GM21367 (cell line): Measurements from ENCODE around the gene EGFLAM.
"Not testable (repeated sequence)": the region's sequence is repeated elsewhere in the genome, so short reads cannot be mapped to it uniquely, and the experiment has no call there.

Experiments used
- ATAC-seq: cut with Tn5 transposase; IDR thresholded peaks from one replicate; pipeline ENCODE4 v1.9.1; 2021; ENCODE audit not compliant: unreplicated experiment

Gene EGFLAM

GRCh38 chr5:38323645-38324295 lies 65.4 kb downstream of the EGFLAM start:
- ATAC-seq = no peak

- ATAC-seq = no peak
Observed at GRCh38 chr5:38329132-38329715, 70.9 kb downstream of the EGFLAM start.

- ATAC-seq = no peak
Observed at GRCh38 chr5:38330207-38330606, 71.8 kb downstream of the EGFLAM start.

- ATAC-seq = no peak
Observed at GRCh38 chr5:38331831-38332230, 73.5 kb downstream of the EGFLAM start.

- ATAC-seq = not testable (repeated sequence)
Observed at GRCh38 chr5:38333181-38333580, 74.8 kb downstream of the EGFLAM start.

- no peak for ATAC-seq
Observed at GRCh38 chr5:38338455-38338854, 80.1 kb downstream of the EGFLAM start.

- no peak for ATAC-seq
Observed at GRCh38 chr5:38339446-38339845, 81.1 kb downstream of the EGFLAM start.

- ATAC-seq = no peak
Observed at GRCh38 chr5:38341056-38341455, 82.7 kb downstream of the EGFLAM start.

GRCh38 chr5:38341641-38342040 lies 83.3 kb downstream of the EGFLAM start:
- ATAC-seq = no peak

- no peak for ATAC-seq
Observed at GRCh38 chr5:38342261-38342660, 83.9 kb downstream of the EGFLAM start.

GRCh38 chr5:38344891-38345290 lies 86.5 kb downstream of the EGFLAM start:
- ATAC-seq = no peak

GRCh38 chr5:38346593-38346992 lies 88.2 kb downstream of the EGFLAM start:
- ATAC-seq = no peak

- ATAC-seq = no peak
Observed at GRCh38 chr5:38347040-38347763, 88.8 kb downstream of the EGFLAM start.

GRCh38 chr5:38347896-38348295 lies 89.5 kb downstream of the EGFLAM start:
- ATAC-seq = no peak

GRCh38 chr5:38360323-38361061 lies 102.1 kb downstream of the EGFLAM start:
- ATAC-seq = no peak

GRCh38 chr5:38362713-38363112 lies 104.4 kb downstream of the EGFLAM start:
- ATAC-seq = no peak

GRCh38 chr5:38364825-38365224 lies 106.5 kb downstream of the EGFLAM start:
- ATAC-seq = no peak

- no peak for ATAC-seq
Observed at GRCh38 chr5:38367410-38367809, 109.1 kb downstream of the EGFLAM start.

- no peak for ATAC-seq
Observed at GRCh38 chr5:38367966-38368365, 109.6 kb downstream of the EGFLAM start.

GRCh38 chr5:38369692-38370091 lies 111.3 kb downstream of the EGFLAM start:
- no peak for ATAC-seq

GRCh38 chr5:38370358-38371100 lies 112.2 kb downstream of the EGFLAM start:
- ATAC-seq = no peak
